ENCODE results near the gene PDCD11.

DNA sequence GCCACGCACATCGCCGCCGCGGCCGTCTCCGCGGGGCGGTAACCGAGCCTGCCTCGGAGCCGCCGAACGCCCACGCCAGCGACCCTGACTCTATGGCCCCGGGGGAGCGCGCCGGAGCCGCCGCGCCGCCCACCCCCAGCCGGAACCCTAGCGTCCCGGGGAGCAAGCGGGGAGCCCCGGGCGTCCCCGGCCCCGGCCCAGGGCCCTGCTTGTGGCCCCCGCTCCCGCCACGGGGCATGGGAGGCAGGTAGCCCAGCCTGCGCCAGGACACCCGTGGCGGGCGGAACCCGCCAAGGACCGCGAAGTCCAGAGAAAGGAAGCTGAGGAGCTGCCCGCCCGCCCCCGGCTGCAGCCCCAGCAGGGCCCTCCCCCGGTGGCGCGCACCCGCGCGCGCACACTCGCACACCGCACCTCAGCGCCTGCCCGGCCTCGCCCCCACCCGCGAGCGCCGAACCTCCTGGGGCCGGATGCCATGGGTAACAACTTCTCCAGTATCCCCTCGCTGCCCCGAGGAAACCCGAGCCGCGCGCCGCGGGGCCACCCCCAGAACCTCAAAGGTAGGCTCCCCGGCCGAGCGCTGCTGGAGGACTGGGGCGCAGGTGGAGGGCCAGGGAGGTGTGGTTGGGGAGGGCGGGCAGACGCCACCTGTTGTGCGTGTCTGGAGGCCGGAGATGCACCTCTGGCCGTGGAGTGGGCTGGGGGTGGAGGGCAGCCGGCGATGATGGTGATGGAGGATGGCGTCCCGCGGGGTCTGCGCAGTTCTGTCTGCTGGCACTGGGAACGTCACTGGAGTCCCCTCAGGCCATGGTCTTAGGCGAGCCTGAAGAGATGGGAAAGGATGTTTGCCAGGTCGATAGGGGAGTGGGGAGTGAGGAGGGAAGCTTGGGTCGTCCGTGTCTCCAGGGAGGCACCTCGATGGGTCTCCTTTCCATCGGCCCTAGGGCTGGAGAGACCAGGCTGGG, 97.8 kb downstream of the PDCD11 start:
- TF ChIP-seq, protein P1, sequence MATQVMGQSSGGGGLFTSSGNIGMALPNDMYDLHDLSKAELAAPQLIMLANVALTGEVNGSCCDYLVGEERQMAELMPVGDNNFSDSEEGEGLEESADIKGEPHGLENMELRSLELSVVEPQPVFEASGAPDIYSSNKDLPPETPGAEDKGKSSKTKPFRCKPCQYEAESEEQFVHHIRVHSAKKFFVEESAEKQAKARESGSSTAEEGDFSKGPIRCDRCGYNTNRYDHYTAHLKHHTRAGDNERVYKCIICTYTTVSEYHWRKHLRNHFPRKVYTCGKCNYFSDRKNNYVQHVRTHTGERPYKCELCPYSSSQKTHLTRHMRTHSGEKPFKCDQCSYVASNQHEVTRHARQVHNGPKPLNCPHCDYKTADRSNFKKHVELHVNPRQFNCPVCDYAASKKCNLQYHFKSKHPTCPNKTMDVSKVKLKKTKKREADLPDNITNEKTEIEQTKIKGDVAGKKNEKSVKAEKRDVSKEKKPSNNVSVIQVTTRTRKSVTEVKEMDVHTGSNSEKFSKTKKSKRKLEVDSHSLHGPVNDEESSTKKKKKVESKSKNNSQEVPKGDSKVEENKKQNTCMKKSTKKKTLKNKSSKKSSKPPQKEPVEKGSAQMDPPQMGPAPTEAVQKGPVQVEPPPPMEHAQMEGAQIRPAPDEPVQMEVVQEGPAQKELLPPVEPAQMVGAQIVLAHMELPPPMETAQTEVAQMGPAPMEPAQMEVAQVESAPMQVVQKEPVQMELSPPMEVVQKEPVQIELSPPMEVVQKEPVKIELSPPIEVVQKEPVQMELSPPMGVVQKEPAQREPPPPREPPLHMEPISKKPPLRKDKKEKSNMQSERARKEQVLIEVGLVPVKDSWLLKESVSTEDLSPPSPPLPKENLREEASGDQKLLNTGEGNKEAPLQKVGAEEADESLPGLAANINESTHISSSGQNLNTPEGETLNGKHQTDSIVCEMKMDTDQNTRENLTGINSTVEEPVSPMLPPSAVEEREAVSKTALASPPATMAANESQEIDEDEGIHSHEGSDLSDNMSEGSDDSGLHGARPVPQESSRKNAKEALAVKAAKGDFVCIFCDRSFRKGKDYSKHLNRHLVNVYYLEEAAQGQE (IDR thresholded peaks at IDR 0.05): no peak
- TF ChIP-seq, protein P2, sequence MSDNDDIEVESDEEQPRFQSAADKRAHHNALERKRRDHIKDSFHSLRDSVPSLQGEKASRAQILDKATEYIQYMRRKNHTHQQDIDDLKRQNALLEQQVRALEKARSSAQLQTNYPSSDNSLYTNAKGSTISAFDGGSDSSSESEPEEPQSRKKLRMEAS (IDR thresholded peaks at IDR 0.05): no peak
- TF ChIP-seq, protein P3, sequence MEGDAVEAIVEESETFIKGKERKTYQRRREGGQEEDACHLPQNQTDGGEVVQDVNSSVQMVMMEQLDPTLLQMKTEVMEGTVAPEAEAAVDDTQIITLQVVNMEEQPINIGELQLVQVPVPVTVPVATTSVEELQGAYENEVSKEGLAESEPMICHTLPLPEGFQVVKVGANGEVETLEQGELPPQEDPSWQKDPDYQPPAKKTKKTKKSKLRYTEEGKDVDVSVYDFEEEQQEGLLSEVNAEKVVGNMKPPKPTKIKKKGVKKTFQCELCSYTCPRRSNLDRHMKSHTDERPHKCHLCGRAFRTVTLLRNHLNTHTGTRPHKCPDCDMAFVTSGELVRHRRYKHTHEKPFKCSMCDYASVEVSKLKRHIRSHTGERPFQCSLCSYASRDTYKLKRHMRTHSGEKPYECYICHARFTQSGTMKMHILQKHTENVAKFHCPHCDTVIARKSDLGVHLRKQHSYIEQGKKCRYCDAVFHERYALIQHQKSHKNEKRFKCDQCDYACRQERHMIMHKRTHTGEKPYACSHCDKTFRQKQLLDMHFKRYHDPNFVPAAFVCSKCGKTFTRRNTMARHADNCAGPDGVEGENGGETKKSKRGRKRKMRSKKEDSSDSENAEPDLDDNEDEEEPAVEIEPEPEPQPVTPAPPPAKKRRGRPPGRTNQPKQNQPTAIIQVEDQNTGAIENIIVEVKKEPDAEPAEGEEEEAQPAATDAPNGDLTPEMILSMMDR (IDR thresholded peaks at IDR 0.05; ENCODE audit: low read depth, low read length, missing input control): no peak
- no peak for TF ChIP-seq TAF1 (conservative IDR thresholded peaks at IDR 0.05)
- no peak for TF ChIP-seq RAD21 (IDR thresholded peaks at IDR 0.05)
- TF ChIP-seq YY1 (IDR thresholded peaks at IDR 0.05): no peak
- no peak for TF ChIP-seq RXRA (IDR thresholded peaks at IDR 0.05)
- TF ChIP-seq GABPA (IDR thresholded peaks at IDR 0.05 in 1 of 2, conservative IDR thresholded peaks at IDR 0.05 in 1 of 2): no peak
- TF ChIP-seq, protein P4, sequence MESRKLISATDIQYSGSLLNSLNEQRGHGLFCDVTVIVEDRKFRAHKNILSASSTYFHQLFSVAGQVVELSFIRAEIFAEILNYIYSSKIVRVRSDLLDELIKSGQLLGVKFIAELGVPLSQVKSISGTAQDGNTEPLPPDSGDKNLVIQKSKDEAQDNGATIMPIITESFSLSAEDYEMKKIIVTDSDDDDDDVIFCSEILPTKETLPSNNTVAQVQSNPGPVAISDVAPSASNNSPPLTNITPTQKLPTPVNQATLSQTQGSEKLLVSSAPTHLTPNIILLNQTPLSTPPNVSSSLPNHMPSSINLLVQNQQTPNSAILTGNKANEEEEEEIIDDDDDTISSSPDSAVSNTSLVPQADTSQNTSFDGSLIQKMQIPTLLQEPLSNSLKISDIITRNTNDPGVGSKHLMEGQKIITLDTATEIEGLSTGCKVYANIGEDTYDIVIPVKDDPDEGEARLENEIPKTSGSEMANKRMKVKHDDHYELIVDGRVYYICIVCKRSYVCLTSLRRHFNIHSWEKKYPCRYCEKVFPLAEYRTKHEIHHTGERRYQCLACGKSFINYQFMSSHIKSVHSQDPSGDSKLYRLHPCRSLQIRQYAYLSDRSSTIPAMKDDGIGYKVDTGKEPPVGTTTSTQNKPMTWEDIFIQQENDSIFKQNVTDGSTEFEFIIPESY (IDR thresholded peaks at IDR 0.05): no peak
- no peak for TF ChIP-seq SP1 (IDR thresholded peaks at IDR 0.05)
- no peak for TF ChIP-seq FOXA1 (IDR thresholded peaks at IDR 0.05)
- TF ChIP-seq, protein P5, sequence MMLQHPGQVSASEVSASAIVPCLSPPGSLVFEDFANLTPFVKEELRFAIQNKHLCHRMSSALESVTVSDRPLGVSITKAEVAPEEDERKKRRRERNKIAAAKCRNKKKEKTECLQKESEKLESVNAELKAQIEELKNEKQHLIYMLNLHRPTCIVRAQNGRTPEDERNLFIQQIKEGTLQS (IDR thresholded peaks at IDR 0.05): no peak
- no peak for TF ChIP-seq JUND (IDR thresholded peaks at IDR 0.05)

All from liver (tissue), 3 donors.